Left lung (tissue), 10 donors: ENCODE results near the gene CDH13. TPM values are rescaled to one million over a fixed set of nuclear protein-coding genes. Genes with fewer than 3 reads are reported as not detected.

Experiments
- ATAC-seq: fragments of 200-7000 bp; cut with Tn5 transposase; one replicate; pipeline ENCODE4 v1.9.1; 2020; ENCODE audit warnings: moderate library complexity
- DNase-seq, 4 donors: peaks; one replicate each; pipeline ENCODE4 v3.0.0-alpha.2; 2013 to 2020
- H3K27ac ChIP-seq, 2 donors: fragments of 200-600 bp; sonication (generic) in 1 of 2; one replicate each; pipeline versions ENCODE4 v1.5.0 to v1.8.0; 2020 to 2021
- H3K27me3 ChIP-seq, 2 donors: fragments of 200-600 bp; sonication (generic) in 1 of 2; one replicate each; pipeline versions ENCODE4 v1.5.0 to v1.8.0; 2020 to 2021
- H3K36me3 ChIP-seq, 2 donors: fragments of 200-600 bp; sonication (generic) in 1 of 2; one replicate each; pipeline versions ENCODE4 v1.5.0 to v1.8.0; 2020 to 2021
- H3K4me1 ChIP-seq, 2 donors: fragments of 200-600 bp; one replicate each; pipeline ENCODE4 v1.8.0; 2021
- H3K4me3 ChIP-seq, 2 donors: fragments of 200-600 bp; sonication (generic) in 1 of 2; one replicate each; pipeline versions ENCODE4 v1.5.0 to v1.8.0; 2020 to 2021; ENCODE audit warnings: mild to moderate bottlenecking in 1 of 2
- H3K9me3 ChIP-seq, 2 donors: fragments of 200-600 bp; sonication (generic) in 1 of 2; one replicate each; pipeline versions ENCODE4 v1.5.0 to v1.8.0; 2020 to 2021
- intact Hi-C, 2 donors: fragments of 100-400 bp; cut with DNase I; formaldehyde crosslinking; loops; one replicate each; pipeline versions ENCODE4 v1.11.2 to v1.14.2; 2022
- polyA plus RNA-seq, 6 donors: library from polyadenylated mRNA; unstranded; fragments of 120-200 nt; gene quantifications; one replicate each; pipeline ENCODE4 v1.2.1, GENCODE V29; 2013; ENCODE audit not compliant: insufficient read length in 6 of 6
- total RNA-seq, 2 donors: library from RNA; stranded (reverse); fragmentation: NEBNext Ultra II Directional; extraction: Animal tissue kit (Norgen Biotek cat#: 25700); gene quantifications; one replicate each; pipeline ENCODE4 v1.2.1, GENCODE V29; 2021
- TF ChIP-seq, protein P1 (sequence below), 2 donors: fragments of 200-600 bp; sonication (generic) in 1 of 2; IDR thresholded peaks; one replicate each; pipeline versions ENCODE4 v1.5.0 to v1.8.0; 2021; ENCODE audit warnings: antibody characterized with exemption in 2 of 2
- donor health status: DM: no; HTN: yes; CAD: no.
- donor health status: DM: no; HTN: no; CAD: no.

CDH13 gene
- total and polyA plus RNA-seq, 8 donors, result 2.7 to 20.3 (median 3.2) TPM

GRCh38 chr16:82609140-82609539 lies 17.6 kb upstream of the CDH13 start:
- ATAC-seq, result no peak
- TF ChIP-seq, protein P1, sequence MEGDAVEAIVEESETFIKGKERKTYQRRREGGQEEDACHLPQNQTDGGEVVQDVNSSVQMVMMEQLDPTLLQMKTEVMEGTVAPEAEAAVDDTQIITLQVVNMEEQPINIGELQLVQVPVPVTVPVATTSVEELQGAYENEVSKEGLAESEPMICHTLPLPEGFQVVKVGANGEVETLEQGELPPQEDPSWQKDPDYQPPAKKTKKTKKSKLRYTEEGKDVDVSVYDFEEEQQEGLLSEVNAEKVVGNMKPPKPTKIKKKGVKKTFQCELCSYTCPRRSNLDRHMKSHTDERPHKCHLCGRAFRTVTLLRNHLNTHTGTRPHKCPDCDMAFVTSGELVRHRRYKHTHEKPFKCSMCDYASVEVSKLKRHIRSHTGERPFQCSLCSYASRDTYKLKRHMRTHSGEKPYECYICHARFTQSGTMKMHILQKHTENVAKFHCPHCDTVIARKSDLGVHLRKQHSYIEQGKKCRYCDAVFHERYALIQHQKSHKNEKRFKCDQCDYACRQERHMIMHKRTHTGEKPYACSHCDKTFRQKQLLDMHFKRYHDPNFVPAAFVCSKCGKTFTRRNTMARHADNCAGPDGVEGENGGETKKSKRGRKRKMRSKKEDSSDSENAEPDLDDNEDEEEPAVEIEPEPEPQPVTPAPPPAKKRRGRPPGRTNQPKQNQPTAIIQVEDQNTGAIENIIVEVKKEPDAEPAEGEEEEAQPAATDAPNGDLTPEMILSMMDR (IDR thresholded peaks at IDR 0.05), result no peak
- intact Hi-C loops, result no loop called here

GRCh38 chr16:82612263-82612662 lies 14.5 kb upstream of the CDH13 start:
- DNase-seq (no peak), ATAC-seq (no peak)
- intact Hi-C loops, result no loop called here
- TF ChIP-seq, protein P1 (IDR thresholded peaks at IDR 0.05), result no peak
- Histone ChIP-seq H3K4me3 (no peak overlapping the region), H3K36me3 (no peaks in the 10 kb centered on the region), H3K27me3 (no peaks in the 10 kb centered on the region), H3K27ac (no peak overlapping the region), H3K9me3 (no peaks in the 10 kb centered on the region), H3K4me1 (no peaks in the 10 kb centered on the region)

More at GRCh38 chr16:82609140-82609539, 17.6 kb upstream of the CDH13 start:
- no peak overlapping the region for H3K27ac ChIP-seq
- DNase-seq, result no peak
- no peaks in the 10 kb centered on the region for H3K27me3 ChIP-seq
- no peaks in the 10 kb centered on the region for H3K36me3 ChIP-seq
- no peaks in the 10 kb centered on the region for H3K4me1 ChIP-seq
- H3K4me3 ChIP-seq, result no peak overlapping the region
- H3K9me3 ChIP-seq, result no peaks in the 10 kb centered on the region

DNA sequence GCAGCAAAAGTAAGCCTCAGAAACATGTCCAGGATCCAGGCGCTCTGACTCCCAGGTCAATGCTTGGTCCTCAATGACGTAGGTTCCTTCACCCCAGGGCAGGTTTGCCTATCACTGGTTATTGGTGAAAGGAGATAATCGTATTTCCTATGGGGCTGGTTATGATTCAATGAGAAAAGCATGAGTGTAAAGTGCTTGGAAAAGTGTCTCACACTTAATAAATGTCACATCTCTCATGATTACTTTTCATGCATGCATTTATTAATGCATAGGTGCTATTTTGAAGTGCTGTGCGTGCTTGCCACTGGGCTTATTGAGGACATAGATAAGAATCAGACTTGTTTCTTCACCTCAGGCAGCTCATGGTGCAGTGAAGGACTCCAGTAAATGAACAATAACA lies 10.4 kb upstream of the CDH13 start:
- ATAC-seq (no peak), DNase-seq (no peak)

GRCh38 chr16:82621781-82622180 lies 5.0 kb upstream of the CDH13 start:
- DNase-seq, result no peak
- Histone ChIP-seq H3K4me3 (no peak overlapping the region), H3K27me3 (peaks cover 5 to 27% of the 10 kb centered on the region in 2 donors), H3K4me1 (no peaks in the 10 kb centered on the region), H3K9me3 (no peaks in the 10 kb centered on the region), H3K27ac (no peak overlapping the region), H3K36me3 (no peaks in the 10 kb centered on the region)
- TF ChIP-seq, protein P1 (IDR thresholded peaks at IDR 0.05), result no peak
- intact Hi-C loops, result no loop called here
- ATAC-seq, result no peak

More for the DNA sequence above, 10.4 kb upstream of the CDH13 start:
- Histone ChIP-seq H3K27ac (no peak overlapping the region), H3K4me1 (no peaks in the 10 kb centered on the region), H3K9me3 (no peaks in the 10 kb centered on the region), H3K4me3 (no peak overlapping the region), H3K36me3 (no peaks in the 10 kb centered on the region), H3K27me3 (no peaks in the 10 kb centered on the region)
- intact Hi-C loops, result no loop called here
- TF ChIP-seq, protein P1 (IDR thresholded peaks at IDR 0.05), result no peak

DNA sequence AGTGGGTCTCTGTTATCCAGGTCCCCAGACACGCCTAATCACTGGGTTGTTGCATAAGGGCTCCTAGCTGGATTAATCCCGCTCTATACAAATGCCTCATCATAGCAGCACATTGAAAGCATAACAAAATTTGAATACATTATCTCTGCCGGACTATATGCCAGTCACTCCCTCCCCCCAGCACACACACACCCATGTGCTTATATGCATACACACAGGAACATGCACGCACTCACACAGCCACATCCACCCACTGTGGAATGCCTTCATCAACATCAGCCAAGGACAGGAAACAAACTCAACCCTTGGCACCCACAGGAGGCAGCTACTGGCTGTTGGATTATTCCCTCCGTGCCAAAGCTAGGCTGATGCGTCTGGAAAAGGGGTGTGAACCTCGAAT lies 3.5 kb upstream of the CDH13 start:
- DNase-seq (no peak), ATAC-seq (no peak)
- Histone ChIP-seq H3K9me3 (no peaks in the 10 kb centered on the region), H3K4me1 (peaks cover 0 to 7% of the 10 kb centered on the region in 2 donors), H3K27ac (no peak overlapping the region), H3K4me3 (no peak overlapping the region), H3K36me3 (no peaks in the 10 kb centered on the region), H3K27me3 (peaks cover 15 to 42% of the 10 kb centered on the region in 2 donors)
- intact Hi-C loops, result no loop called here
- TF ChIP-seq, protein P1 (IDR thresholded peaks at IDR 0.05), result no peak
